ENCODE results near the gene LDLRAD4.

LDLRAD4 gene

DNA sequence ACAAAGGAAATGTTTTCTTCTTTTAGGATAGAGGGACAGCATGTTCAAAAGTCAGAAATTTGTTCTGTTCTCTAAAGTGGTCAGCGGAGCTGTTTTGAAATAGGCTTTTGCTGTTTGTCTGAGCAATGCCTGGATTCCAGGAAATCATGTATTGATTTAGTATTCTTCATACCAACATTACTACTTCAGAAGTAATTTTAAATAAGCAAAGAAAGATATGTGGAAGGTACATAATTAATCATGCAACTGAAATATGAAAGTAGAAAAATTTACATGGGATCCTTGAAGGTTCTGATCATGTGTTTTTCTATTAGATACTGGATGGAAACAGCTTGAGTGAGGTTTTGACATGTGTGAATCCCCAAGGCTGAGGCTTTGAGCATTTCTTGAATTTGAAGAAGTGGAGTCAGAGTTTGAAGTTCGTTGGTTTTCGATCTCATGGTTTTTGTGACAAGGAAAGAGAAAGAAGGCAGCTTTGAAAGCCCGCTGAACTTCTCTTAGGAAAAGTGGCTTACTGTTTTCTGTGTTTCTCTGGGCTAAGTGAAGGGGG lies 220.0 kb downstream of the LDLRAD4 start:
- no peak for DNase-seq

DNA sequence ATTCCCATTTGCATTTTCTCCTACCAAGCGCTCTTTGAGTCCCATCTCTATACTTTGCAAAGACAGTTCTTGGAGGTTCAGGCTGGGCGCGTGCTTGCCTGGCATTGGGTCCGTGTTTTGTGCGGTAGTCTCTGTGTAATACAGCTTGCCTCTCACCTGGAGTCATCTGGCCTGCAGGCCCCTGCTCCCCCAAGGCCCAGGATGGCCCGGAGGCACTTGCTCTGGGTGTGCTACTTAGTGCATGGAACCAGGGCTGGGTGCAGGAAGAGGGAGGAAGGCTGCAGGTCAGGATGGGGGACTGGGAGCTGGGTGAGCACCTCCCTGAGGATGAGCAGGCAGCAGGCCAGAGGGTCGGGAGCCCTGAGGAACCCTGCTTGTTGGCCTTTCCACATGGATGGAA lies 220.9 kb downstream of the LDLRAD4 start:
- no peak for DNase-seq

DNA sequence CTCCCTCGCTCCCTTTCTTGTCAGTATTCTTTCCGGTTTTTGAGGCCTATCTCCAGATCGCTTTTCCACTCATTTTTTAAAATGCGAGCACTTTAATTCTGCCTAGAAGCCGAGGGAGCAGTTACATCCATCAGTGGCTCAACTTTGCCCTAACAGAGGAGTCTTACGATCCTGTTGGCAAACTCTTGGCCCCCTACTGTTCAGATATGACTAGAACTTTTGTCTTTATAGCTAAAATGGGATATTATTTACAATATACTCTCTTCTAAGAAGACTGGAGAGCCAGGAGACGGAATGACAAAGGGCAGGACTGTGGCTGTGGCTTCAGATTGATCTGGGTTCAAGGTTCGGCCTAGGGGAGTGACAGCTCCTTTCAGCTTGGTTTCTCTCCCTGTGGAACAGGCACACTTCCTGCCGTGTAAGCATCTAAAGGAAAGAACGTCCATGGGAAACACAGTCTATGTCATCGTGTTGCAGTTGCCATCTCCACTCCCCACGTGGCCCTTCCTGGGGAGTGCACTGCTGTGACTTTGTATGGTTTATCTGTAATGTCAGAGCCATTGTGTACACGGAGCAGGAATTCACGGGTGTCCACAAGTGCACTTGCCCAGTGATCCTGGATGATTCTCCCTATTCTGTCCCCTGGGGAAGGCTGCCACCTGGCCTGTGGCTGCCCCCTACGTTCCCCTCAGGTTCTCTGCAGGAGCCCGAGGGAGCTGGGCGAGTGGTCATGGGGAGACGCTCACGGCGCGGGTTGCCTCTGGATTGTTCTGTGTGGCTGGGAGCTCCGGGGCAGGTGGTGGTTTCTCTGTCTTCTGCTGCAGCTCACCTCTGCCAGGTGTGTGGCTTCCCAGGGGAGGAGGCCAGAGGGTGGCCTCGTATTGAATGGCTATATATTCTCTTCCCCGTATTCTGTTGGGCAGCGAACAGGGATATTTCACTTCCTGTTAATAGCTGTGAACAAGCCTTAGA lies 222.0 kb downstream of the LDLRAD4 start:
- DNase-seq, result no peak

DNA sequence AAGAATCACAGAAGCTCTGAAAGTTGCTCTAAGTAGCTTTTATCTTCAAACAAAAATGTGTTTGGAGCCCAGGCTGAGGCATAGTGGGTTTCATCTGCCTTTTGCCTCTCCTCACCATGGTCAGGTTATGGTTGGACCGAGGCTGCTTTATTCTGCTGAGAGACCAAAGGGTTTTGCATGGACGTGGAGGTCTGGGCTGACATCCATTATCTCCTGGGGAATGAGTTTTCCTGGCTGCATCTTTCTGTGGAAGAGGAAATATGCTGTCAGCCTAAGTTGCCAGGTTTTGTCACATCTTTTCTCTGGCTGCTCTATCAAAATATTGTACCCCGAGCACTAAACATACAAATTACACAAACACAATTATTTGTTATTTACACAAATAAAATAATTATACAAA lies 223.2 kb downstream of the LDLRAD4 start:
- no peak for DNase-seq

DNA sequence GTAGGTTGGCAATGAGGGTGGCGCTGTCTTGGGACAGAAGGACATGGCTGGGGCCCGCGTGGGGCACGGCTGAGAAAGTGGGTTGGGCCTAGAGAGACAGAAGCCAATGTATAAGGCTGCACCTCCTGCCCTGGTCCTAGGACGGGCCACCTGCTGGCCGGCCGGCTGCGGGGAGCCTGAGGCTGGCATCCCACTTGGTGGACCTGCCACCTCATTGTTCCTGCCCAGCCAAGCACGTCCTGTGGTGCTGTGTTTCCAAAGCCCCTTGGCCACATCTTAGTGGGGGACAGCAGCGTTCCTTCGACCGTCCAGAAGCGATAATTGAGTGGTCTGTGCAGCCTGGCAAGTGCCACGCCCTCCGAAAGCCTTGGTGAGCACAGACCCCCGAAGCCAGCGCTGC lies 223.9 kb downstream of the LDLRAD4 start:
- no peak for DNase-seq

DNA sequence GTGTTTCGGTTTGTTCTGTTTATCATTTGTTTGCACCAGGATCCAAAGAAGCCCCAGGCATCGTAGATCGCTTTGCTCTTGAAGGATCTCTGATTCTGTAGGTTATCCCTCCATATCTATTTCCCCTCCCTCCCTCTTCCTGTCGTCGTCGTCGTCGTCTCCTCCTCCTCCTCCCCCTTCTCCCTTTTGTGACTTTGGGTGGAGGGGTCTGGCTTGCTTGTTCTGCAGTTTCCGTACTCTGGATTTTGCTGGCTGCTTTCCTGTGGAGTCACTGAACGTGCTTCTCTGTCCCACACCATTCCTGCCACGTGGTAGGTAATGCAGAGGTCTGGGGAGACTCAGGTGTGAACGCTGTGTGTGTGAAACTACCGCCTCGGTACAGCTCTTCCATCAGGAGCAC lies 225.0 kb downstream of the LDLRAD4 start:
- DNase-seq, result no peak

DNA sequence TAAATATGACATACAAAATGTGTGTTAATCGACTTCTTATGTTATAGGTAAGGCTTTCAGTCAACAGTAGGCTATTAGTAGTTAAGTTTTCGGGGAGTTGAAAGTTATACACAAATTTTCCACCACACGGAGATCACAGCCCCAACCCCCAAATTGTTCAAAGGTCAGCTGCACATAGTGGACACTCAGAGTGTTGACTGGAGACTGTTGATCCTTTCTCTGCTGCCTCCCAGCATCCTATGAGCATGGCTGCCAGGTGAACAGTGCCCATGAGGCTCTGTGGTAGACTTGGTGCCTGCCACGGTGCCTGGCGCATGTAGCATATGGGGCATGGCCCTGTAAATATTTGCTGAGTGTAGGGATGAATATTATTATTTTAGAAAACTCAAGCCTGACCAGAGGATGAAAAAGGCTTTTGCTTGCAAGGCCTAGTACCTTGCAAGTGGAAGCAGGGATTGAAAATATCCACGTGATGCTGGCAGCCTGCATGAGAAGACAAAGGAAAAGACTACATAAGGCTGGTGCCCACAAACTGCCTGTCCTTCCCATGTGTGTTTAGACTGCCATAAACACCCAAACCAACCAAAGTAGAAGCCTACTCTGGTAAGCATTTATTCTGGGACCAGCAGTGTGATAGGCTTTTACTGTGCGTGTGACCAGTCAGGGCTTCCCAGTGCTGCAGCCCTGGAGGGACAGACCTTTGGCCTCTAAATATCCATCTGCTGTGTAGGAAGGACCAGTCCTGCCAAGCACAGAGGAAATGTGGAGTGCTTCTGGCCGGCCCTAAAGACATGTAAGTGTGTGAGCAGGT lies 226.1 kb downstream of the LDLRAD4 start:
- DNase-seq, result no peak

DNA sequence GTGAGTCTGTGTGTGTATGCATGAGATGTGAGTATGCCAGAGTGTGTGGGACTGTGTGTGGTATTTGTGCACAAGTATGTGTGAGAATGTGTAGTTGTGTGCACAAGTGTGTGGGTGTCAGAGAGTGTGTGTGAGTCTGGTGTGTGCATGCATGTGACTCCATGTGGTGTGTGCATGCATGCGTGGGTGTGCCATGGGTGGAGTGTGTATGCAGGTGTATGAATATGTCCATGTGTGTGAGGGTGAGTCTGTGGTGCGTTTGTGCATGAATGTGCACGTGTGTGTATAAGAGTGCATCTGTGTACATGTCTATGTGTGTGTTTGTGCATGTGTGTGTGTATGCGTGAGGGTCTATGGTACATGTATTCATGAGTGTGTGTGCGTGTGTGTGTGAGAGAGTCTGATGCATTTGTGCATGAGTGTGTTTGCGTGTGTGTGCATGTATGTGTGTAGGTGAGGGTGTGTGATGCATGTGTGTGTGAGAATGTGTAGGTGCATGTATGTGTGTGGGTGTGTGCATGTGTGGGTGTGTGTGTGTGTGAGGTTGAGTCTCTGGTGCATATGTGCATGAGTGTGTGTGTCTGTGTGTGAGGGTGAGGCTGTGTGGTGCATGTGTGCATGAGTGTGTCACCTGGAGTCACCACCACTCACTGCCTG lies 226.8 kb downstream of the LDLRAD4 start:
- DNase-seq, result no peak

DNA sequence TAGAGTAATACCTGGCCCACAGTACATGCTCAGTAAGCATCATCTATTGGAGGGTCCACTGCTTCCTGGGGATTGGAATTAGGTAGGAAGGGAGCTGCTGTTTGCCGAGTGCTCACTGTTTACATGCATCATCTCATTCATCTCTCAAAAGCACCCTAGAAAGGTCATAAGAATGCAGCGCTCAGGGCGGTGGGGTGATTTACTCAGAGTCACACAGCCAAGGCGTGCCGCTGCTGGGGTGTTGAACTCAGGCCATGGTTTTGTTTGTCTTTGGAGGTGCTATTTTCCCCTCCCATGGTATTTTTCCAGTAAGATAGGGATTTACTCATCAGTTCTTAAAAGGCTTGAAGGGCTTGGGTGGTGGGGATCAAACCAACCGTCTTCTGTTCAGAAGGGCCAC lies 227.5 kb downstream of the LDLRAD4 start:
- no peak for DNase-seq

DNA sequence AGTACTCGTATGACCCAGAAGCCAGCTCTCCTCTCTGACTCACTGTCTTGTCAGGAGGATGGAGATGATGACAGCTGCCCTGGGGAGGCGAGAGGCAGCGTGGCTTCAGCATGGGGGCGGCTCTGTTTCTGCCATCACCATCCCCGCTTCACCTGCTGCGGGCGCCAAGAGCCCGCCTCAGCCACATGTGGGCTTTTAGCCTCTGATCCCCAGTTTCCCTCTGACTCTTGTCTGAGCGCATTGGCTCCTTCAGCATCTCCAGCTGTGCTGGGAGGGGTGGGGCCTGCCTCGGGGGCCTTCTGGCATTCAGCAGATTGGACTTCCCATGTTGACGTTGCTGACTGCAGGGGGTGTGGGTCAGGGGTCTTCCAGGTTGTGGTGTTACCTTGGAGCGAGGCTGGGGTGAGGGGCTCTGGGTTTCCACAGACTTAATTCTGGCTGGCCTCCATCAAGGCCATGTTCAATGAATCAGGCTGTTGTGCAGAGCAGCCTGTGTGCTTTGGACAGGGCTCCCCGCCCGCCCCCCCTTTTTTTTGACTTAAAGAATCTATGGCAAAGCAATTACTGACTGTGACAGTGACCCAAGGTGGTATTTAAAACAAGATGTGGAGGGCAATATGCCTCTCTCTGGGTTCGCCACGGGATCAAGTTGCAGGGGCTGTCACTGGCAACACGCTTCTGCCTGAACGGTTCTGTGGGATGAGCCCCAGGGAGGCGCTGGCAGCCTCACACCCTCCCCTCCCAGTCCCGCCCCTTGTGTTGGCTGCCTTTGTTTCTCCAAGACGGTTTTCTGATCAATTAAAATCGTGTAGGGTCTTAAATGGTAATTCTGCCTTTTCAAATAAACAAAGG lies 228.3 kb downstream of the LDLRAD4 start:
- no peak for DNase-seq

DNA sequence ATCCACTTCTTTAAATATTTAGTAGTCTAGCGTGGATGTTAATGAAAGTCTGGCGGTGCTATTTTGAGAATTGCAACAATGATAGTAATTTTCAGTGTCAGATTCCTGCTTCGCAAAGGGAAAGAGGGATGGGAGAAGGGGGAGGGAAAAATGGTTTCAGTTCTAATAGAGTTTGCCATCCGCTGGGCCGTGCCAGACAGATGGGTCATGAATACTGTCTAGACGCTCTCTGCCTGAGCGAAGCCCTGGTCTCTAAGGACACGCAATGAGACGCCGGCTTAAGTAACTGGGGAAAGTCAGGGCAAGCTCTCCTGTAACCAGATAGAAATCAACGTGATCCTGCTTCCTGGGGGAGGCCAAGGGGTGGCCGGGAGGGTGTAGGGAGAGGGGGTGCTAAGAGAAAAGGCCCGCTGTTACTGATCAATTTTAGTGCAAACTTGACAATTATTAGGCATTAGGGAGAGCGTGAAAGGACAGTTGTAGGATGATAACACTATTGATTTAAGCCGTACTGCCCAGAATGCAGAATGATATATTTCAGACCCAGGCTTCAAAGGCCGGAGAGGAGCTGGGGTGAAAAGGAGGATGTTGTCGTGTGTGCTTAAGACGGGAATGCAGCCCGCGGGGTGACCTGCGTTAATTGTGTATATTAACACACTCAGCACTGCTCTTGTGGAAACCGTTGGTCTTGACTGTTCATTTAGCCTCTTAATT lies 229.2 kb downstream of the LDLRAD4 start:
- no peak for DNase-seq

DNA sequence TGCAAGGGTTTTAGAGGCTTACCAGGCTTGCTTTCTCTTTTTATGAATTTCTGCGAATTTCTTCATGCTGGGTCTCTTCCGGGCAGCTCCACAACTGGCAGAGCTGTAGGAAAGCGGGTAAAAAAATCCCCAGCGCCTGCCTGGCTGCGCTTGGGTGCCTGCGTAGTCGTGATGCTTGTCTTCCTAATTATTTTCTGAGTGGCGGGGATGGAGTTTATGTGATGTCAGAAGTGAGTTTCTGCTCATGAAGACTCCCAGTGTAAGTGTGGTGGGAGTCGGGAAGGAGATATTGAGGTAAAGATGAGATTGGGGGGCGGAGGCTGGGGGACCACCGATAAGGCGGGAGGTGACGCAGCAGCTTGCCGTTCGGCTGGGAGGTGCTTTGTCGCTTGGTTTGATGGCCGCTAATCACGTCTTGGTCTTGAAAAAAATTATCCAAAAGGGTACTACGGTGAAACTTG lies 229.8 kb downstream of the LDLRAD4 start:
- no peak for DNase-seq

DNA sequence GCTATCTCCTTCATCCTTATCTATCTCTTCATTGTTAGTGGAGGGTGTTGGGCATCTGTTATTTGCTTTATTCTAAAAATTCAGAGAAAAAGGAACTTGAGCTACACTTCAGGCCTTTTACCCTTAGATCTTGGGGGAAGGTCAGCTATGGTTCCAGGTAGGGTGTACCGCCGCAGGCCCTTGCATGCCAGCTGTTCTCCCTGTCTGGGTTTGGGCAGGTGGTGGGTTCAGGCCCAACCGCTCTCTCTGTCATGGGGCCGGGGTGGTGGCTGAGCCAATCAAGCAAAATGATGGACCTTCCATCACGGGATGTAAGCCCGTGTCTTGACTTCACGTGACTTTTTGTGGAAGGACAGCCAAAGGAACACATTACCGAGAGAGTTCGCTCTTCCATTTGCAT lies 231.1 kb downstream of the LDLRAD4 start:
- no peak for DNase-seq

DNA sequence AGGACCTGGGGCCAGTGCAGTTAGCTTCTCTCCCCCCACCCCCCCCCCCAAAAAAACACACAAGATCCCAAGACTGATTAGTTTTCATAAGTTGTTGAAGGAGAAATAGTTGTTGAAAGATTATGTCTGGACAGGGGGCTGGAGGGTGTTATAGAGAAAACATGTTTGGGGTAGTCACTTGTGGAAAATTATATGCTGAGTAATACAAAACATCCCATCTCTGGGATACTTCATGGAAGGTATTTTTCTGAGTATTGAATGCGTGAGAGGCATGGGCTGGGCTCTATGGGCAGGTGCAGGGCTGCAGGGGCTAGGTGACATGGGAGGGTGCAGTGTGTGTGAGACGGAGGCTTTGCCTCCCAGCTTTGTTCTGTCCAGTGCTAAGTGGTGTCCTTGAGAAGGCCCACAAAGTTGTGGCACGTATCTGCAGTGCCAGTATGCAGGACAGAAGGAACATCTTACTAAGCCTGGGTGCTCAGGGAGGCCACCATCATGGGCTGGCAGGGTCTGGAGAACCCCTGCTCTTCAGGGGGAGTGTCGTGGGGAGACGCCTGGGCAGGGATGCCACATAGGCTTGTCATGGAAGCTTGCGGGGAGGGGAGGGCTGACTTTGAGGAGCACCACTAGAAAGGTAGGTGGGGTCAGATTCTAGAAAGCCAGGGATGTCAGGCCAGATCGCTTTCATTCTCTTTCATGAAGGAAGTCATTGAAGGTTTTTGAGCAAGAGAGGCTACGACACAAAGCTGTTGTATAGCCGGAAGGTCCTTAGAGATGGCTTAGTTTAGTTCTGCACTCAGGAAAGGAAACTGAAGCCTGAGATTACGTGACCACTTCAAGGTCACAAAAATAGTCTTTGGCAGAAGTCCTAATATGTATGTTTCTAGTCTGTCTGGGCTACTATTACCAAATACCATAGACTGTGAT lies 232.0 kb downstream of the LDLRAD4 start:
- DNase-seq, result no peak

DNA sequence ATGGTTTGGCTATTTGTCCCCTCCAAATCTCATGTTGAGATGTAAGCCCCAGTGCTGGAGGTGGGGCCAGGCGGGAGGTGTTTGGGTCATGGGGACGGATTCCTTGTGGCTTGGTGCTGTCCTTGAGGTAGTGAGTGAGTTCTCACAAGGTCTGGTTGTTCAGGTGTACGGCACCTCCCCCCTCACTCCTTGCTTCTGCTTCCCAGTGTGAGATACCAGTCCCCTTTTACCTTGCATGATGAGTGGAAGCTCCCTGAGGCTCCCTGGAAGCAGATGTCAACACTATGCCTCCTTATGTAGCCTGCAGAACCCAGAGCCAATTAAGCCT lies 232.6 kb downstream of the LDLRAD4 start:
- DNase-seq, result no peak

DNA sequence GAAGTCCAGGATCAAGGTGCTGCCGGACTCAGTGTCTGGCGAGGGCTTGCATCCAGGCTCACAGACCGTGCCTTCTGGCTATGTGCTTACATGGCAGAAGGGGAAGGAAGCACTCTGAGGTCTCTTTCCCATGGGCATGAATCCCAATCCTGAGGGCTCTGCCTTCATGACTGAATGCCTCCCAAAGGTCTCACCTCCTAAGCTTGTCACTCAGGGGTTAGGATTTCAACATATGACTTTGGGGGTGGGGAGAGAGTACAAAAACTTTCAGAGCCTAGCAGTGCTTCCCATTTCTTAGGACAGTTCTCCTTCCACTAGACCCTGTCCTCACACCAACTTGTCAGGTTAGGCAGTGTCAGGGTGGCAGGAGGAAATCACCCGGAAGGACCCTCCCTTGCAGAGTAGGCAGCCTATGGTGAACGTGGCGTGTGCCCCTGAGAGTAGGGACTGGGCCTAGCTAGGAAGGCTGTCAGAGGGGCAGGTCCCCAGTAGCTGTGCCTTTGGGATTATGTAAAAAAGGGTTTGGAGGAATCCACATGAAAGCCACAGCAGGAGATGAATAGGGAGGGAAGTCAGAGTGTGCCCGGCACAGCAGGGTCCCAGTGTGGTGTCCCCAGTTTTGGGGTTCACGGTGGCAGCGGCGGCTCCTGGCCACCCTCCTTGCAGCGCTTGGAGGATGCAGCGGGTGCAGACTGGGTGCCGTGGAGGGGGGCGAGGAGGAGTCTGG lies 233.3 kb downstream of the LDLRAD4 start:
- DNase-seq, result no peak

DNA sequence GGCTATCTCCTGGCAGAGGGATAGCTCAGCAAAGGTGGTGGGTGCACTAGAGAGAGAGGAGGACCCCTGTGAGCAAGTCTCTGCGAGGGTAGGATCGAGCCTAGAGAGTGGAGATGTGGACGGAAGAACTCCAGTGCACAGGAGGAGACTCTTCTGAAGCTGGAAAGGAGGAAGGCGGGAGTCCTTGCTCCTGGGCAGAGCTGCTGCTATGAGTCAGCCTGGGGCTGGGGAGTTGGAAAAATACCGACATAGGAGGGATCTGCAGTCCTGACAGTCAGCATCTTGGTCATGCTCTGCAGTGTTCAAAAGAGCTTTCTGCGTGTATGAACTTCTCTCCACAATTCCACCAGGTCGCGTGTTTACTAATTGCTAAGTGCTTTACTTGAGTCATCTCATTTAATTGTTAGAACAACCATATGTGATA lies 233.8 kb downstream of the LDLRAD4 start:
- no peak for DNase-seq

DNA sequence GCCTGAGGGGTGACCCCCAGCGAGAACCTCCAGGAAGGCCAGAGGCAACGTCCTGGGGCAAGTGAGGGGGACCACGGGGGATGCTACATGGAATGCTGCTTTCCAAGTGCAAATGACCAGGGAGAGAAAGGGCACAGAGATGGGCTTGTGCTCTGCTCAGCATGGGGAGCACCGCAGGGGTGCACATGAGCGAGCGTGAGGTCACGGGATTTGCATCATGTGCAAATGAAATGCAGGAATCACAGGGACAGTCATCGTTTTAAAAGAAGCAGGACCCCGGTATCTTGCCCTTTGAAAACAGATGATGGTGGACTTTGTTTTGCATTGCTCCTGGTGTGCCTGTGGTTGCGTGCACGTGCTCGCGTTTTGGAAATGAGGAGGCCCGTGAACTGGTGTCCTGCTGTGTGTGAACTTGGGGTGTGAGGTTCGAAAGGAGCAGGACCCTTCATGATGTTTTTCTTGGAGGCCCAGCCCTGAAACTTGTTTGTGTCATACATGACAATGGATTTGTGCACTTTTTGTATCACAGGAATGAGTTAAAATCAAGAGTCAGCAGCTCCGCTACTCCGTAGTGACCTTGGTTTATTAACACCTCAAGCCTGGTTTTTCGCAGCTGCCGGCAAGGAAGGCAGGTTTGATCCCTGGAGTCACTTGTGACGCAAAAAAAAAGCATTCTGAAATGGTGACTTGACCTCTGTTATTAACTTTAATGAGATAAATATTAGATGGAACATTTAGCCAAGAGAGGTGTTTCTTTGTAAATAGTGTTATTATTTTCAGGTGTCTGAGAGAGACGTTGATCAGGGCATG lies 234.5 kb downstream of the LDLRAD4 start:
- no peak for DNase-seq

DNA sequence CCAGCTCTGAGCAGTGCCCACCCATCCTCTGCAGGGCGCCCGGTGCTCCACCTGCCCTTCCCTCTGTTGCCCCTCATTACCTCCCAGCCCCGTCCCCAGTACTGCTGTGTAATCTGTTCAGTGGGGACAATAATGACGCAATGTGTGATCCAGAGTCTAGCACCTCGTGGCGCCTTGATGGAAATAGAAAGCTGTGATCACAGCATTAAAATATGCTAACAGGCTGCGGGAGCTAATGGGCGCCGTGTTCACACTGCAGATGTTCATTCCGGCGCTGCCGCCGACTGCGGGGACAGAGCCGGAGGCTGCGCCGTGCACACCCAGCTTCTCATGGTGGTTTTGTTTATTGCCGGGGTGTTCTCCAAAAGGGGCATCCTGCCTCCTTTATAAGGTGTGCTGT lies 235.2 kb downstream of the LDLRAD4 start:
- DNase-seq, result no peak
